HL-60 (cell line): ENCODE results near the gene GMDS.

Source experiments
- GABPA ChIP-seq: IDR thresholded peaks from 2 replicates; pipeline ENCODE4 v1.6.1; 2012; ENCODE audit warnings: low read depth
- POLR2AphosphoS5 ChIP-seq: IDR thresholded peaks from 2 replicates; pipeline ENCODE4 v1.6.1; 2012; ENCODE audit warnings: low read depth
- SPI1 ChIP-seq: IDR thresholded peaks from 2 replicates; pipeline ENCODE4 v1.6.1; 2012; ENCODE audit warnings: low read depth, mild to moderate bottlenecking, borderline replicate concordance
- TF ChIP-seq, protein P1 (sequence below): IDR thresholded peaks from one replicate; pipeline ENCODE4 v1.5.1; 2011; ENCODE audit warnings: low read length, control low read depth, inconsistent platforms; ENCODE audit not compliant: insufficient read depth
- TF ChIP-seq, protein P2 (sequence below): IDR thresholded peaks from 2 replicates; pipeline ENCODE4 v1.6.1; 2012; ENCODE audit warnings: low read depth; ENCODE audit not compliant: insufficient replicate concordance

DNA sequence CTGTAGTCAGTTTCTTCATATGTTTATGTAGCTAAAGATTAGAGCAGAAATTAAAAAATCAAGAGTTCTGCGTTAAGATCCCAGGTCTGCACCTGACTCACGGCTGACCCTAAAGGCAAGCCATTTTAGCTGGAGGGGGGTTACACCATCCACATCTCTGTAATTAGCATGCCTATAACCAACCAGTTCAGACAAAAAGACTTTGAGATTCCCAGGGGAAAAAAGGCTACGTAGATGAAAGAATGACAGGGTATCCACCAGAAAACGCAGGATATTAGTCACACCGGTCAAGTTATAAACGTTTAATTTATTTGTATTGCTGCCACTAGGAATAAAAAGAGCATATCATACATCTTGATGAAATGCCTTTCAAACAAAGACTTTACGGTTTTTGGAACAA is 336.6 kb downstream of the GMDS start:
- TF ChIP-seq, protein P1, sequence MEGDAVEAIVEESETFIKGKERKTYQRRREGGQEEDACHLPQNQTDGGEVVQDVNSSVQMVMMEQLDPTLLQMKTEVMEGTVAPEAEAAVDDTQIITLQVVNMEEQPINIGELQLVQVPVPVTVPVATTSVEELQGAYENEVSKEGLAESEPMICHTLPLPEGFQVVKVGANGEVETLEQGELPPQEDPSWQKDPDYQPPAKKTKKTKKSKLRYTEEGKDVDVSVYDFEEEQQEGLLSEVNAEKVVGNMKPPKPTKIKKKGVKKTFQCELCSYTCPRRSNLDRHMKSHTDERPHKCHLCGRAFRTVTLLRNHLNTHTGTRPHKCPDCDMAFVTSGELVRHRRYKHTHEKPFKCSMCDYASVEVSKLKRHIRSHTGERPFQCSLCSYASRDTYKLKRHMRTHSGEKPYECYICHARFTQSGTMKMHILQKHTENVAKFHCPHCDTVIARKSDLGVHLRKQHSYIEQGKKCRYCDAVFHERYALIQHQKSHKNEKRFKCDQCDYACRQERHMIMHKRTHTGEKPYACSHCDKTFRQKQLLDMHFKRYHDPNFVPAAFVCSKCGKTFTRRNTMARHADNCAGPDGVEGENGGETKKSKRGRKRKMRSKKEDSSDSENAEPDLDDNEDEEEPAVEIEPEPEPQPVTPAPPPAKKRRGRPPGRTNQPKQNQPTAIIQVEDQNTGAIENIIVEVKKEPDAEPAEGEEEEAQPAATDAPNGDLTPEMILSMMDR, result no peak
- TF ChIP-seq POLR2AphosphoS5, result no peak
- TF ChIP-seq, protein P2, sequence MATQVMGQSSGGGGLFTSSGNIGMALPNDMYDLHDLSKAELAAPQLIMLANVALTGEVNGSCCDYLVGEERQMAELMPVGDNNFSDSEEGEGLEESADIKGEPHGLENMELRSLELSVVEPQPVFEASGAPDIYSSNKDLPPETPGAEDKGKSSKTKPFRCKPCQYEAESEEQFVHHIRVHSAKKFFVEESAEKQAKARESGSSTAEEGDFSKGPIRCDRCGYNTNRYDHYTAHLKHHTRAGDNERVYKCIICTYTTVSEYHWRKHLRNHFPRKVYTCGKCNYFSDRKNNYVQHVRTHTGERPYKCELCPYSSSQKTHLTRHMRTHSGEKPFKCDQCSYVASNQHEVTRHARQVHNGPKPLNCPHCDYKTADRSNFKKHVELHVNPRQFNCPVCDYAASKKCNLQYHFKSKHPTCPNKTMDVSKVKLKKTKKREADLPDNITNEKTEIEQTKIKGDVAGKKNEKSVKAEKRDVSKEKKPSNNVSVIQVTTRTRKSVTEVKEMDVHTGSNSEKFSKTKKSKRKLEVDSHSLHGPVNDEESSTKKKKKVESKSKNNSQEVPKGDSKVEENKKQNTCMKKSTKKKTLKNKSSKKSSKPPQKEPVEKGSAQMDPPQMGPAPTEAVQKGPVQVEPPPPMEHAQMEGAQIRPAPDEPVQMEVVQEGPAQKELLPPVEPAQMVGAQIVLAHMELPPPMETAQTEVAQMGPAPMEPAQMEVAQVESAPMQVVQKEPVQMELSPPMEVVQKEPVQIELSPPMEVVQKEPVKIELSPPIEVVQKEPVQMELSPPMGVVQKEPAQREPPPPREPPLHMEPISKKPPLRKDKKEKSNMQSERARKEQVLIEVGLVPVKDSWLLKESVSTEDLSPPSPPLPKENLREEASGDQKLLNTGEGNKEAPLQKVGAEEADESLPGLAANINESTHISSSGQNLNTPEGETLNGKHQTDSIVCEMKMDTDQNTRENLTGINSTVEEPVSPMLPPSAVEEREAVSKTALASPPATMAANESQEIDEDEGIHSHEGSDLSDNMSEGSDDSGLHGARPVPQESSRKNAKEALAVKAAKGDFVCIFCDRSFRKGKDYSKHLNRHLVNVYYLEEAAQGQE, result no peak
- no peak for TF ChIP-seq GABPA
- no peak for TF ChIP-seq SPI1
